Hepatocyte (in vitro differentiated cells): ENCODE data around the gene HSPA8.

Source experiments
- CTCF ChIP-seq: fragments of 200-600 bp; sonication (generic); IDR thresholded peaks from 2 replicates; pipeline ENCODE4 v1.5.1; 2016; ENCODE audit warnings: antibody characterized with exemption, mild to moderate bottlenecking; ENCODE audit not compliant: poor library complexity
- EZH2 ChIP-seq: fragments of 200-600 bp; sonication (generic); IDR thresholded peaks from 2 replicates; pipeline ENCODE4 v1.6.1; 2016; ENCODE audit warnings: antibody characterized with exemption, mild to moderate bottlenecking, borderline replicate concordance
- EZH2phosphoT487 ChIP-seq: fragments of 200-600 bp; sonication (generic); IDR thresholded peaks from one replicate; pipeline ENCODE4 v1.6.1; 2018; ENCODE audit warnings: antibody characterized with exemption, mild to moderate bottlenecking, low read depth, moderate library complexity; ENCODE audit not compliant: unreplicated experiment, severe bottlenecking

GRCh38 chr11:123063826-123064657, 2.1 kb upstream of the HSPA8 start:
- TF ChIP-seq CTCF (no peak), EZH2phosphoT487 (no peak), EZH2 (no peak)
